ACC112 (cell line): Measurements from ENCODE around the gene ZNF546.
A peak's percentile ranks its signal among the peaks of the same experiment; 100 is the strongest.

Source experiments
- H2AFZ ChIP-seq: fragments of 200-600 bp; sonication (generic); one replicate; pipeline ENCODE4 v1.6.0; 2017; ENCODE audit warnings: antibody characterized with exemption, low read length; ENCODE audit not compliant: unreplicated experiment
- H3K27ac ChIP-seq: fragments of 200-600 bp; sonication (generic); 2 replicates; pipeline ENCODE4 v1.5.1; 2014; ENCODE audit warnings: low read depth, mild to moderate bottlenecking, antibody characterized with exemption, low read length, moderate library complexity
- H3K27me3 ChIP-seq: fragments of 200-600 bp; sonication (generic); 2 replicates; pipeline ENCODE4 v1.6.1; 2014; ENCODE audit warnings: mild to moderate bottlenecking, antibody characterized with exemption, low read length, moderate library complexity, mixed read lengths; ENCODE audit not compliant: insufficient read depth
- H3K36me3 ChIP-seq: fragments of 200-600 bp; sonication (generic); 2 replicates; pipeline ENCODE4 v1.6.1; 2016; ENCODE audit warnings: mild to moderate bottlenecking, antibody characterized with exemption, low read length, moderate library complexity, mixed read lengths; ENCODE audit not compliant: insufficient read depth
- H3K4me1 ChIP-seq: fragments of 200-600 bp; sonication (generic); one replicate; pipeline ENCODE4 v1.6.1; 2016; ENCODE audit warnings: low read length, mixed read lengths; ENCODE audit not compliant: insufficient read depth, unreplicated experiment, control insufficient read depth
- H3K4me3 ChIP-seq: fragments of 200-600 bp; sonication (generic); 2 replicates; pipeline ENCODE4 v1.5.1; 2014; ENCODE audit warnings: mild to moderate bottlenecking, low read depth, low read length
- H3K79me2 ChIP-seq: fragments of 200-600 bp; sonication (generic); one replicate; pipeline ENCODE4 v1.6.0; 2016; ENCODE audit warnings: low read length; ENCODE audit not compliant: control insufficient read depth, unreplicated experiment, insufficient read depth

Gene ZNF546

DNA sequence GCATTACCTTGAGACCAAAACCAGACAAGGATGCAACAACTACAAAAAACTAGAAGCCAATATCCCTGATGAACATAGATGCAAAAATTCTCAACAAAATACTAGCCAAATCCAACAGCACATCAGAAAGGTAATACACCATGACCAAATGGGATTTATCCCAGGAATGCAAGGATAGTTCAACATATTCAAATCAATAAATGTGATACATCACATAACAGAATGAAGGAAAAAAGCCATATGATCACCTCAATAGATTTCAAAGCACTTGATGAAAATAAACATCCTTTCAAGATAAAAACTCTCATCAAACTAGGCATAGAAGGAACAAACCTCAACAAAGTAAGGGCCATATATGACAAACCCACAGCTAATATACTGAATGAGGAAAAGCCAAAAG lies 10.2 kb upstream of the ZNF546 start:
- Histone ChIP-seq H3K27ac (no peak overlapping the region), H3K36me3 (peaks cover 17% of the 10 kb centered on the region), H3K79me2 (peaks cover 2% of the 10 kb centered on the region), H2AFZ (no peak overlapping the region), H3K4me3 (no peak overlapping the region), H3K27me3 (no peaks in the 10 kb centered on the region), H3K4me1 (no peaks in the 10 kb centered on the region)

DNA sequence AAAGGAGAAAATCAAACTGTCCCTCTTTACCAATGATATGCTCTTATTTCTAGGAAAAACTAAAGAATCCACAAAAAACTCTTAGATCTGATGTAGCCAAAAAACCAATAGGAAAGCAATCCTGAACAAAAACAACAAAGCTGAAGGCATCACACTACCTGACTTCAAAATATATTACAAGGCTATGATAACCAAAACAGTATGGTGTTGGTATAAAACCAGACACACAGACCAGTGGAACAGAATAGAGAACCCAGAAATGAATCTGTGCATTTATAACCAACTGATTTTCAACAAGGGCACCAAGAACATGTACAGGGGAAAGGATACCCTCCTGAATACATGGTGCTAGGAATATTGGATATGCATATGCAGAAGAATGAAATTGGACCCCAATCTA lies 9.7 kb upstream of the ZNF546 start:
- H3K27me3 ChIP-seq = no peaks in the 10 kb centered on the region
- H3K4me3 ChIP-seq = no peak overlapping the region
- H3K4me1 ChIP-seq = no peaks in the 10 kb centered on the region
- H3K36me3 ChIP-seq = peaks cover 14% of the 10 kb centered on the region
- peaks cover 2% of the 10 kb centered on the region for H3K79me2 ChIP-seq
- H3K27ac ChIP-seq = no peak overlapping the region
- H2AFZ ChIP-seq = no peak overlapping the region

DNA sequence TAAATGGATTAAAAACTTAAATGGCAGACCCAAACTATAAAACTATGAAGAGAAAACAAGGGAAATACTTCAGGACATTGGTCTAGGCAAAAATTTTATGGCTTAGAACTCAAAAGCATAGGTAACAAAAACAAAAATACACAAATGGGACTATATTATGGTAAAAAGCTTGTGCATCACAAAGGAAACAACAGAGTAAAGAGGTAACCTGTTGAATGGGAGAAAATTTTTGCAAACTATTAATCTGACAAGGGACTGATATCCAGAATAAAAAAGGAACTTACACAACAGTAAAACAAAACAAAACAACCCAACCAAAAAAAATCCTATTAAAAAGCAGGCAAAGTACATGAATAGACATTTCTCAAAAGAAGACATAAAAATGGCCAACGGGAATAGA lies 9.3 kb upstream of the ZNF546 start:
- Histone ChIP-seq H2AFZ (no peak overlapping the region), H3K4me3 (no peak overlapping the region), H3K27me3 (no peaks in the 10 kb centered on the region), H3K36me3 (peaks cover 10% of the 10 kb centered on the region), H3K79me2 (peaks cover 2% of the 10 kb centered on the region), H3K4me1 (no peaks in the 10 kb centered on the region), H3K27ac (no peak overlapping the region)

DNA sequence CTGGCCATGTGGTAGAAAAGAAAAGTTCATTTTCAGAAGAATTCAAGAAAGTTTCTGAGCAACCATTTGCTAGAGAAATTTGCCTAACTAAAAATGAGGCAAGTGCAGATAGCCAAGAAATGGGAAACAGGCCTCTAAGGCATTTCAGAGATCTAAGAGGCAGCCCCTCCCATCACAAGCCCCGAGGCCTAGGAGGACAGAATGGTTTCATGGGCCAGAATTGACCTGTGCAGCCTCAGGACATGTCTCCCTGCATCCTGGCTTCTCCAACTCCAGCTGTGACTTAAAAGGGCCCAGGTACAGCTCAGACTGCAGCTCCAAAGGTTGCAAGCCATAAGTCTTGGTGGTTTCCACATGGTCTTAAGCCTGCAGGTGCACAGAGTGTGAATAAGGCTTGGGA lies 3.3 kb upstream of the ZNF546 start:
- H2AFZ ChIP-seq = no peak overlapping the region
- no peak overlapping the region for H3K4me3 ChIP-seq
- H3K27ac ChIP-seq = no peak overlapping the region
- peaks cover 12% of the 10 kb centered on the region for H3K4me1 ChIP-seq
- H3K79me2 ChIP-seq = peaks cover 10% of the 10 kb centered on the region
- no peaks in the 10 kb centered on the region for H3K27me3 ChIP-seq
- H3K36me3 ChIP-seq = no peaks in the 10 kb centered on the region

DNA sequence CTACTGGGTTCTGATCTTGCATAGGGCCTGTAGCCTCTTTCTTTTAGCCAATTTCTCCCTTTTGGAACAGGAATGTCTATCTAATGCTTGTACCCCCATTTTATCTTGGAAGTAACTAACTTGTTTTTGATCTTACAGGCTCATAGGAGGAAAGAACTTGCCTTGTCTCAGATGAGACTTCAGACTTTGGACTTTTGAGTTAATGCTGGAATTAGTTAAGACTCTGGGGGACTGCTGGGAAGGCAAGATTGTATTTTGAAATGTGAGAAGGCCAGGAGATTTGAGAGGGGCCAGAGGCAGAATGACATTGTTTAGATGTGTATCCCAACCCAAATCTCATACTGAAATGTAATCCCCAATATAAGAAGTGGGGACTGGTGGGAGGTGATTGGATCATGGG lies 2.5 kb upstream of the ZNF546 start:
- Histone ChIP-seq H3K27me3 (no peaks in the 10 kb centered on the region), H3K4me3 (no peak overlapping the region), H2AFZ (no peak overlapping the region), H3K27ac (no peak overlapping the region), H3K79me2 (peaks cover 10% of the 10 kb centered on the region), H3K36me3 (no peaks in the 10 kb centered on the region), H3K4me1 (peaks cover 15% of the 10 kb centered on the region)

DNA sequence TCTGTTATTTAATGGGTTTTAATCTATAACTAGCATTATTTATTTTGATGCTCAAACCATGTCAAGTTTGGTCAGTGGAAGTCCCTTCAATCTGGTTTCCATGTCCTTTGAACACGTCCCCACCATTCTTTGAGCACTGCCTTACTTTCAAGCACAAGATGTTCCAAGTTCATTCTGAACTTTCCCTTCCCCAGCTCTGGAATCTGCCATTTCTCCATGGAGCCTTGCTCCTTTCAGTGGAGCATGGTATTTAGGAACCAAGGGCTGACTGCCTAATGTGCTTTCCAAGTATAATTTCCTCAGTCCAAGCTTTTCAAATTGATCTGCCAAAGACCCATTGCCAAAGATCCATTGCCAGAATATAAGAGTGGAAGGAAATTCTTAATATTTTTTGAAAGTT lies 1.1 kb upstream of the ZNF546 start:
- Histone ChIP-seq H3K27me3 (no peaks in the 10 kb centered on the region), H3K4me3 (peak overlapping the region; percentile 87), H3K4me1 (peaks cover 15% of the 10 kb centered on the region), H3K79me2 (peaks cover 10% of the 10 kb centered on the region), H3K27ac (peak overlapping the region; percentile 94; the same call in 1 of the 2 replicates), H2AFZ (no peak overlapping the region), H3K36me3 (no peaks in the 10 kb centered on the region)

DNA sequence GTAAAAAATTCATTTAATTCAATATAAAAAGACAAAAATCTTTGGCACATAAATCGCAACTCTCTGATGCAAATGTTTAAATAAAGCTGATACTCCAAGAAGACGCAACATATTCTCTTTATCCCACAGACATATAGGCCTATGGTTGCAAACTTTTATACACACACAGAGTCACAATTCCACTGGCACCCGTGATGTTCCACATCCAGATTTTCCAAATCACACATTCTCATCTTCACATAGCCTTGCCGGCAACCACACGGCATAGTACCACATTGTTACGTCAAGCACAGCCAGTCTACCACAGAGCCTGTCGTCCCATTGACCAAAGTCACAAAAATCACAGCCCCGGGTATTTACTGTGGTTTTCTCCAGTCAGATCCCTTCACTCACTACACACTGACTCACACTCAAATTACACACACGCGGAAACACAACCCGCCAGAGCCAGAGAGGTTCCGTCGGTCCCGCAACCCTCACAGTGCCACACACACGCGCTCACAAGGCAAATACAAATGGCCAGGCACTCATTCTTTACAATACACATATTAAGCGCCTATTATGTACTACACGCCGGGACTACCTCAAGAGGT lies 546 bp upstream of the ZNF546 start:
- peaks cover 15% of the 10 kb centered on the region for H3K4me1 ChIP-seq
- H2AFZ ChIP-seq = peak overlapping the region; percentile 57
- H3K27ac ChIP-seq = peak overlapping the region; percentile 94
- H3K79me2 ChIP-seq = peaks cover 10% of the 10 kb centered on the region
- no peaks in the 10 kb centered on the region for H3K36me3 ChIP-seq
- no peaks in the 10 kb centered on the region for H3K27me3 ChIP-seq
- peak overlapping the region; percentile 87 for H3K4me3 ChIP-seq

DNA sequence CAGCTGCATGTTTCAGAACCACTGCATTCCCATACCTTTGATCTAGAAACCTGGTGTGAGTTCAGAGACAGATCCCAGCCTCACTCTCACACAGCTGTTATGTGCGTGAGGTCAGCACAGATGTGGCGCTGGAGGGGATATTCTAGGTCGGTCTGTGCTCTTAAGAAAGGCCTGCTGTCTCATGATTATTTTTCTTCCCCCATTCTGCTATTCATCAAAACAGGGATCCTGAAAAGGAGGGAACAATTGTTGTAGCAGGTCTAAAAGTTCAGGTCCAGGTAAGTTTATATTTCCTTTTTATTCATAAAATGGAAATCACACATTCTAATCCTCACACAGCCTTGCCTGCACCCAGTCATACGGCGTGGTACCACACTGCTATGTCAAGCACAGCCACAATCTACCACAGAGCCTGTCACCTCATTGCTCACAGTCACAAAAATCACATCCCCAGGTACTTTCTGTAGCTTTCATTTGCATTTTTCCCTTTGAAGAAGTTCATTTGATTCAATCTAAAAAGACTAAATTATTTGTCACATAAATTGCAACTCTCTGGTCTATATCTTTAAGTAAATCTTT lies 867 bp downstream of the ZNF546 start:
- H3K36me3 ChIP-seq = no peaks in the 10 kb centered on the region
- H3K27ac ChIP-seq = peak overlapping the region; percentile 94
- H2AFZ ChIP-seq = peak overlapping the region; percentile 57
- peaks cover 15% of the 10 kb centered on the region for H3K4me1 ChIP-seq
- peak overlapping the region; percentile 87 for H3K4me3 ChIP-seq
- H3K79me2 ChIP-seq = peaks cover 10% of the 10 kb centered on the region
- no peaks in the 10 kb centered on the region for H3K27me3 ChIP-seq

DNA sequence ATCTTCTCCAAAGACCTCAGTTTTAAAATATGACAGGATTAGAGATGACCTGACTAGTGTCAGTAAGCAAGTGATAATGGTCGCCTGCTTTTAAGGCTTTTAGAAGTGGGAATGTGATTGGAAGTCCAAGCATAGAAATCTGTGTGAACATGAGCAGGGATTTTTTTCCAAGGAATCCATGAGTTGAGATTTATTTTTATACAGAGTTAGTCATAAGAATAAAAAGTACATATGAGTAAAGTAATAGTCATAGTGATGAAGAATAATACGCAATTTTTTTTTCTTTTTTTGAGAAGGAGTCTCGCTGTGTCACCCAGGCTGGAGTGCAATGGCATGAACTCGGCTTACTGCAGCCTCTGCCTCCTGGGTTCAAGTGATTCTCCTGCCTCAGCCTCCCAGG lies 1.6 kb downstream of the ZNF546 start:
- H3K4me1 ChIP-seq = peaks cover 15% of the 10 kb centered on the region

DNA sequence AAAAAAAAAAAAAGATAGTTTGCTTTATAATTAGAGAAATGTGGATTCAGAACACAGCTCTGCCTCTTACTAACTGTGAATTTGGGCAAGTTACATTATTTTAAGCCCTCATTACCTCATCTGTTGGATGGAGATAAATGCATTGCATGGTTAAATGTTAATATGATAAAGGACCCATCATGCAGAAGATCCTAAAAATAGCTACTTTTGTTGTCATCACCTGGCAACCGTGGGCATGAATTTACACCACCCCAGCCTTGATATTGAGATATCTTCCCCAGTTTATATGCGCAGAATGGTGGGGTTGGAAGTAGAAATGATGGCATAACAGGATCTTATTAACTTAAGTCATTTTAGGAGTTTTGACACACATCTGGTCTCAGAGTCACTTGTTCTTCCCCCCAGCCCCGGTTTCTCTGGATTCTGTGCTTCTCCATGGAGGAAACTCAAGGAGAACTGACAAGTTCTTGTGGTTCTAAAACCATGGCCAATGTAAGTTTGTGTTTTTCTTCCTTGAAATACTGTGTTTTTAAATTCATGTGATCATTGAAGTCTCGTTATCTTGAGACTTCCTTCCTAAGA lies 8.9 kb downstream of the ZNF546 start:
- Histone ChIP-seq H3K79me2 (no peaks in the 10 kb centered on the region), H3K27me3 (no peaks in the 10 kb centered on the region), H3K27ac (peak overlapping the region; percentile 91), H3K4me3 (no peak overlapping the region), H3K4me1 (peaks cover 16% of the 10 kb centered on the region), H2AFZ (no peak overlapping the region), H3K36me3 (peaks cover 28% of the 10 kb centered on the region)

More for the DNA sequence above, 1.6 kb downstream of the ZNF546 start:
- peak overlapping the region; percentile 94 for H3K27ac ChIP-seq
- H3K4me3 ChIP-seq = no peak overlapping the region
- H2AFZ ChIP-seq = no peak overlapping the region
- no peaks in the 10 kb centered on the region for H3K36me3 ChIP-seq
- H3K79me2 ChIP-seq = peaks cover 10% of the 10 kb centered on the region
- no peaks in the 10 kb centered on the region for H3K27me3 ChIP-seq

DNA sequence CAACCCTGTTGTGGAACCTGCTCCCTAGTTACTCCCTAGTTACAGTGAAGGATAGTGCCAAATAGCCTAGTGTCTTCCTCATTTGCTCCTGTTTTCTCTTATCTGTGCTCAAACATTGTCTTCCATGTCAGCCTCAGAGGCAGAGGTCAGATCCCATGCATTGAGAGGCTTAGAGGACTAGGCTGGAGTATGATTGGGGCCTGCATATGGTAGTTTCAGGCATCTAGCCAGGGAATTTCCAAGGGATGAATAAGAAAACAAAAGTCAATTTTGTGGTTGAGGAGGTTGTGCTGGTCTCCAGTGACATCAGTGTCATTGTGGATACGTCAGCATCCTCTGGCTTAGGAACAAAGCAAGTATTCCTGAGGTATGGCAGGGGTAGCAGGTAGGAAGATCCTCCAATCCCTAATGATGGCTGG lies 9.4 kb downstream of the ZNF546 start:
- Histone ChIP-seq H3K79me2 (no peaks in the 10 kb centered on the region), H3K36me3 (peaks cover 28% of the 10 kb centered on the region), H2AFZ (no peak overlapping the region), H3K4me1 (peaks cover 16% of the 10 kb centered on the region), H3K27me3 (no peaks in the 10 kb centered on the region), H3K4me3 (no peak overlapping the region), H3K27ac (peak overlapping the region; percentile 91)
